Measurements from ENCODE around the gene KCNQ5. TPM values are rescaled to one million over a fixed set of nuclear protein-coding genes. Genes with fewer than 3 reads are reported as not detected.
"Not testable (repeated sequence)": the region's sequence is repeated elsewhere in the genome, so short reads cannot be mapped to it uniquely, and the experiment has no call there.

Gene KCNQ5
- total and polyA plus RNA-seq, 8 donors, result 1.7 to 4.5 (median 2.5) TPM

- Histone ChIP-seq H3K27me3 (no peaks in the 10 kb centered on the region), H3K9me3 (no peaks in the 10 kb centered on the region), H3K27ac (no peak overlapping the region), H3K4me1 (no peaks in the 10 kb centered on the region), H3K36me3 (no peaks in the 10 kb centered on the region), H3K4me3 (no peak overlapping the region)
- no peak for TF ChIP-seq CTCF (IDR thresholded peaks at IDR 0.05)
- DNase-seq, result no peak
- intact Hi-C loops (cut with DNase I), result no loop called here
- ATAC-seq, result no peak
Observed at GRCh38 chr6:73182021-73182607, 560.2 kb downstream of the KCNQ5 start.

GRCh38 chr6:73193302-73193701 lies 571.4 kb downstream of the KCNQ5 start:
- H3K4me1 ChIP-seq; H3K9me3 ChIP-seq; intact Hi-C loops (cut with DNase I); H3K36me3 ChIP-seq; H3K4me3 ChIP-seq; H3K27me3 ChIP-seq; DNase-seq; ATAC-seq; H3K27ac ChIP-seq: not testable (repeated sequence)

- H3K27ac ChIP-seq, result peak overlapping the region in 1 of 2 donors; percentile 45
- H3K9me3 ChIP-seq, result no peaks in the 10 kb centered on the region
- intact Hi-C loops (cut with DNase I), result no loop called here
- no peak for TF ChIP-seq CTCF (IDR thresholded peaks at IDR 0.05)
- H3K27me3 ChIP-seq, result no peaks in the 10 kb centered on the region
- H3K4me3 ChIP-seq, result no peak overlapping the region
- DNase-seq, result no peak
- no peaks in the 10 kb centered on the region for H3K4me1 ChIP-seq
- H3K36me3 ChIP-seq, result no peaks in the 10 kb centered on the region
- no peak for ATAC-seq
Observed at GRCh38 chr6:73194744-73195143, 572.9 kb downstream of the KCNQ5 start.

- Histone ChIP-seq H3K27me3 (no peaks in the 10 kb centered on the region), H3K27ac (no peak overlapping the region), H3K4me1 (no peaks in the 10 kb centered on the region), H3K36me3 (no peaks in the 10 kb centered on the region), H3K4me3 (no peak overlapping the region), H3K9me3 (no peaks in the 10 kb centered on the region)
- intact Hi-C loops (cut with DNase I), result no loop called here
- no peak for TF ChIP-seq CTCF (IDR thresholded peaks at IDR 0.05)
- no peak for ATAC-seq
- DNase-seq, result no peak
Observed at GRCh38 chr6:73200247-73200646, 578.4 kb downstream of the KCNQ5 start.

DNA sequence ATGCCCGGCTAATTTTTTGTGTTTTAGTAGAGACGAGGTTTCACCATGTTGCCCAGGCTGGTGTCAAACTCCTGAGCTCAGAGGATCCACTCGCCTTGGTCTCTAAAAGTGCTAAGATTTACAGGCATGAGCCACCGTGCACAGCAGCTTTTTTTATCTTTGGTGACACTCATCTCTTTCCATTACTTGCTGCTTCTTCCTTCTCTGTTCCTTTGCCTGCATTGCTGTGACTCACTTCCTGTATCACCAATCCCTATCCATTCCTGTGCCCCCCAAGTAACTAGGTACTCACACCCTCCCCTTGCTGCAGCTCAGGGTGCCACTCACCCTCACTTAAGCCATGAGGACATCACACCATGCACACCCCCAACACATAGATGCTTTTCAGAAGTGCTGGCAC lies 578.9 kb downstream of the KCNQ5 start:
- no peaks in the 10 kb centered on the region for H3K27me3 ChIP-seq
- ATAC-seq (no peak), DNase-seq (no peak)
- H3K4me1 ChIP-seq, result no peaks in the 10 kb centered on the region
- H3K27ac ChIP-seq, result no peak overlapping the region
- intact Hi-C loops (cut with DNase I), result no loop called here
- no peak for TF ChIP-seq CTCF (IDR thresholded peaks at IDR 0.05)
- H3K9me3 ChIP-seq, result no peaks in the 10 kb centered on the region
- no peak overlapping the region for H3K4me3 ChIP-seq
- H3K36me3 ChIP-seq, result no peaks in the 10 kb centered on the region

DNA sequence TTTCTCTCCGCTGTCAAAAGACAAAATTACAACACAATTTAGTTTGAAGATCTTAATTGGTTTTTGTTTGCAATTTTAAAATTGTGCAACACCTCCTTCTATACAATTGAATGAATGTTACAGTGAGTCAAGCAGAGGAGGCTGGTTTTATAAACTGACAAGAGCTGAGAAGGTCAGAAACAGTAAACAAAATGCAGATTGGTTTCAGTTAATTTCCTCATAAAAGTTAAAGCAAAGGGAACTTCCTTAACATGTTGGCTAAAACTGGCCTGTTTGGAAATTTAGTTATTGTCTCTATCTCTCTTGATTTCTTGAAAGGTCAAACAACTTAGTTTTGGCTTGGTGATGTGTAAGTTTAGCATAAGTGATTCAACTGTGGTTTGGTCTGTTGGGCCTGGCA lies 581.2 kb downstream of the KCNQ5 start:
- H3K4me3 ChIP-seq, result no peak overlapping the region
- H3K27me3 ChIP-seq, result no peaks in the 10 kb centered on the region
- no peak for ATAC-seq
- H3K27ac ChIP-seq, result no peak overlapping the region
- intact Hi-C loops (cut with DNase I), result no loop called here
- H3K4me1 ChIP-seq, result no peaks in the 10 kb centered on the region
- DNase-seq, result no peak
- no peaks in the 10 kb centered on the region for H3K36me3 ChIP-seq
- no peaks in the 10 kb centered on the region for H3K9me3 ChIP-seq
- TF ChIP-seq CTCF (IDR thresholded peaks at IDR 0.05), result no peak

All from left lung (tissue), 10 donors.